Caco-2 (cell line): ENCODE data around the gene PIGO. TPM values are rescaled to one million over a fixed set of nuclear protein-coding genes. Genes with fewer than 3 reads are reported as not detected.

Experiments used
- BruUV-seq: library from RNA; stranded (reverse); fragments of 400-500 nt; replicated peaks from 2 replicates; lab custom pipeline; 2021; lab: Mats Ljungman, UMichigan
- CTCF ChIA-PET: fragments of 300-600 bp; sonication (Branson Sonifier 250); formaldehyde crosslinking; loops from one replicate; lab custom pipeline; 2022; ENCODE audit warnings: antibody characterized with exemption; lab: Charles Lee
- POLR2A ChIA-PET: fragments of 300-600 bp; sonication (Branson Sonifier 250); formaldehyde crosslinking; loops from one replicate; lab custom pipeline; 2022; ENCODE audit warnings: antibody characterized with exemption; lab: Charles Lee
- DNase-seq, 2 experiments: peaks; one replicate each; pipeline versions ENCODE4 v3.0.0 to v3.0.0-alpha.2; 2020 to 2022
- H3K27me3 ChIP-seq: replicated peaks from 2 replicates; pipeline ENCODE4 v1.6.0; 2011; ENCODE audit warnings: low read length; ENCODE audit not compliant: control insufficient read depth, insufficient read depth
- H3K36me3 ChIP-seq: 2 replicates; pipeline ENCODE4 v1.5.1; 2011; ENCODE audit warnings: low read length; ENCODE audit not compliant: control insufficient read depth, insufficient read depth
- H3K4me1 ChIP-seq: fragments of 250-450 bp; sonication (Bioruptor Pico); 2 replicates; pipeline ENCODE4 v1.5.1; 2020; ENCODE audit warnings: mild to moderate bottlenecking
- H3K4me3 ChIP-seq: 2 replicates; pipeline ENCODE4 v1.5.1; 2011; ENCODE audit warnings: low read depth, mild to moderate bottlenecking, control low read depth, low read length
- H3K9me3 ChIP-seq: fragments of 250-450 bp; sonication (Bioruptor Pico); 2 replicates; pipeline ENCODE4 v1.5.1; 2020; ENCODE audit warnings: mild to moderate bottlenecking, moderate library complexity
- H3K27ac Mint-ChIP-seq: one replicate; pipeline ENCODE4 v1.8.0; 2022; ENCODE audit warnings: mixed read lengths; ENCODE audit not compliant: unreplicated experiment
- H3K27me3 Mint-ChIP-seq: one replicate; pipeline ENCODE4 v1.8.0; 2022; ENCODE audit warnings: mixed read lengths; ENCODE audit not compliant: insufficient read depth, unreplicated experiment
- H3K36me3 Mint-ChIP-seq: one replicate; pipeline ENCODE4 v1.8.0; 2022; ENCODE audit warnings: mild to moderate bottlenecking, mixed read lengths; ENCODE audit not compliant: insufficient read depth, unreplicated experiment
- H3K4me1 Mint-ChIP-seq: one replicate; pipeline ENCODE4 v1.8.0; 2022; ENCODE audit warnings: low read depth, mixed read lengths; ENCODE audit not compliant: unreplicated experiment
- H3K4me3 Mint-ChIP-seq: one replicate; pipeline ENCODE4 v1.8.0; 2022; ENCODE audit warnings: mild to moderate bottlenecking, moderate library complexity, mixed read lengths; ENCODE audit not compliant: unreplicated experiment
- H3K9me3 Mint-ChIP-seq: one replicate; pipeline ENCODE4 v1.8.0; 2022; ENCODE audit warnings: mixed read lengths; ENCODE audit not compliant: unreplicated experiment
- CTCF ChIP-seq, 2 experiments: fragments of 200-600 bp in 1 of 2; IDR thresholded peaks; 1 replicate in 1 of 2; 2 replicates in 1 of 2; pipeline versions ENCODE4 v1.5.1 to v1.8.0; 2011 to 2022; ENCODE audit warnings: antibody characterized with exemption in 1 of 2, control low read depth in 1 of 2, inconsistent platforms in 1 of 2, low read depth in 1 of 2, low read length in 1 of 2, mild to moderate bottlenecking in 1 of 2, moderate library complexity in 1 of 2; ENCODE audit not compliant: insufficient read depth in 1 of 2, severe bottlenecking in 1 of 2, unreplicated experiment in 1 of 2
- intact Hi-C: fragments of 100-400 bp; cut with micrococcal nuclease; formaldehyde crosslinking; loops from one replicate; pipeline ENCODE4 v1.10.0; 2022; ENCODE audit not compliant: unreplicated experiment
- total RNA-seq: library from RNA; stranded (reverse); gene quantifications from 2 replicates; pipeline ENCODE4 v1.2.3, GENCODE V29; 2022

The PIGO gene
- total RNA-seq, 1 experiment from 2014 or later: 38.7 TPM

- H3K4me3 ChIP-seq: no peak overlapping the region
- H3K9me3 Mint-ChIP-seq: no peaks in the 10 kb centered on the region
- H3K4me1 ChIP-seq: no peaks in the 10 kb centered on the region
- ChIA-PET CTCF (no interaction called here), POLR2A (no interaction called here)
- no peak overlapping the region for H3K27ac Mint-ChIP-seq
- no TSS peak for BruUV-seq
- peaks cover 10% of the 10 kb centered on the region for H3K36me3 ChIP-seq
- intact Hi-C loops: no loop called here
- TF ChIP-seq CTCF (IDR thresholded peaks at IDR 0.05; ENCODE audit: insufficient read depth in 1 of 2, low read depth in 1 of 2, low read length in 1 of 2, severe bottlenecking in 1 of 2, unreplicated experiment in 1 of 2): no peak
- peaks cover 93% of the 10 kb centered on the region for H3K36me3 Mint-ChIP-seq
- H3K4me1 Mint-ChIP-seq: no peaks in the 10 kb centered on the region
- no peaks in the 10 kb centered on the region for H3K27me3 Mint-ChIP-seq
- H3K27me3 ChIP-seq: no peaks in the 10 kb centered on the region
- DNase-seq: no peak
- no peak overlapping the region for H3K4me3 Mint-ChIP-seq
- no peaks in the 10 kb centered on the region for H3K9me3 ChIP-seq
Measured at GRCh38 chr9:35060548-35061207, 35.7 kb downstream of the PIGO start.

DNA sequence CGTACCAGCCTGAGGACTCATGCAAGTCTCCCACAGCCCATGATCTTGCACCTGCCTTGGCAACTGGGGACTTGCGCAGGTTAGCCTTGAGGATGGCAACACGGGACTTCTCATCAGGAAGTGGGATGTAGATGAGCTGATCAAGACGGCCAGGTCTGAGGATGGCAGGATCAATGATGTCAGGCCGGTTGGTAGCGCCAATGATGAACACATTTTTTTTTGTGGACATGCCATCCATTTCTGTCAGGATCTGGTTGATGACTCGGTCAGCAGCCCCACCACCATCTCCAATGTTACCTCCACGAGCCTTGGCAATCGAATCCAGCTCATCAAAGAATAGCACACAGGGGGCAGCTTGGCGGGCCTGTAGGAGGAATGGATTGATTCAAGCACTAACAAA, 37.0 kb downstream of the PIGO start:
- no peaks in the 10 kb centered on the region for H3K4me1 Mint-ChIP-seq
- Histone ChIP-seq H3K9me3 (no peaks in the 10 kb centered on the region), H3K27me3 (no peaks in the 10 kb centered on the region), H3K4me1 (no peaks in the 10 kb centered on the region), H3K4me3 (no peak overlapping the region), H3K36me3 (peaks cover 7% of the 10 kb centered on the region)
- intact Hi-C loops: no loop called here
- H3K27ac Mint-ChIP-seq: no peak overlapping the region
- ChIA-PET POLR2A (interaction anchor here (0.5 kb wide), 1 partner anchor 69 kb away, joined by 3 read pairs; no protein-coding TSS in a partner anchor), CTCF (interaction anchor here (0.8 kb wide), 1 partner anchor 8 kb away, joined by 3 read pairs; no protein-coding TSS in a partner anchor)
- no peak for TF ChIP-seq CTCF (IDR thresholded peaks at IDR 0.05; ENCODE audit: insufficient read depth in 1 of 2, low read depth in 1 of 2, low read length in 1 of 2, severe bottlenecking in 1 of 2, unreplicated experiment in 1 of 2)
- H3K9me3 Mint-ChIP-seq: no peaks in the 10 kb centered on the region
- no TSS peak for BruUV-seq
- no peak for DNase-seq
- no peak overlapping the region for H3K4me3 Mint-ChIP-seq
- H3K36me3 Mint-ChIP-seq: peaks cover 96% of the 10 kb centered on the region
- H3K27me3 Mint-ChIP-seq: no peaks in the 10 kb centered on the region

DNA sequence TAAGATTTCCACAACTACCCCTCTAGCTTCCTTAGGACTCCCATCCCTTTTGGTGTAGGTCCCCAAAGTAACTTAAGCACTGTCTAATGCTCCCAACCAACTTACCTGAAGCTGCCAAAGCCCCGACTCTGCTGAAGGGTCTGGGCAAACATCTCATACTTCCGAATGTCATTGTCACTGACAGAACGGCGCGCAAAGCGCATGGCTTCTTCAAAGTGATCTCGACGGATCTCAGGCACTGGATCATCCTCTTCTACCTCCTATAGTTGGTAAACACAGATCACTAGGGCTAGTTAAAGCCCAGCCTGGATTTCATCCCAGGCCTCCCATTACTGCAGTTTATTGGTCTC, 39.1 kb downstream of the PIGO start:
- H3K36me3 ChIP-seq: peaks cover 5% of the 10 kb centered on the region
- POLR2A ChIA-PET: no interaction called here

More for the DNA sequence above, 39.1 kb downstream of the PIGO start:
- no peak for TF ChIP-seq CTCF (IDR thresholded peaks at IDR 0.05; ENCODE audit: insufficient read depth in 1 of 2, low read depth in 1 of 2, low read length in 1 of 2, severe bottlenecking in 1 of 2, unreplicated experiment in 1 of 2)
- Mint-ChIP-seq H3K36me3 (peaks cover 94% of the 10 kb centered on the region), H3K27me3 (no peaks in the 10 kb centered on the region), H3K9me3 (no peaks in the 10 kb centered on the region), H3K4me3 (no peak overlapping the region), H3K4me1 (no peaks in the 10 kb centered on the region), H3K27ac (peak overlapping the region; percentile 56)
- BruUV-seq: no TSS peak
- no peaks in the 10 kb centered on the region for H3K4me1 ChIP-seq
- CTCF ChIA-PET: no interaction called here
- no peaks in the 10 kb centered on the region for H3K9me3 ChIP-seq
- H3K27me3 ChIP-seq: no peaks in the 10 kb centered on the region
- no peak overlapping the region for H3K4me3 ChIP-seq
- no peak for DNase-seq
- intact Hi-C loops: no loop called here
